ENCODE results near the gene EPYC. TPM values are rescaled to one million over a fixed set of nuclear protein-coding genes. Genes with fewer than 3 reads are reported as not detected.
"Not testable (repeated sequence)": the region's sequence is repeated elsewhere in the genome, so short reads cannot be mapped to it uniquely, and the experiment has no call there.

The EPYC gene
- total RNA-seq, 2 experiments from 2014 or later, result not detected

DNA sequence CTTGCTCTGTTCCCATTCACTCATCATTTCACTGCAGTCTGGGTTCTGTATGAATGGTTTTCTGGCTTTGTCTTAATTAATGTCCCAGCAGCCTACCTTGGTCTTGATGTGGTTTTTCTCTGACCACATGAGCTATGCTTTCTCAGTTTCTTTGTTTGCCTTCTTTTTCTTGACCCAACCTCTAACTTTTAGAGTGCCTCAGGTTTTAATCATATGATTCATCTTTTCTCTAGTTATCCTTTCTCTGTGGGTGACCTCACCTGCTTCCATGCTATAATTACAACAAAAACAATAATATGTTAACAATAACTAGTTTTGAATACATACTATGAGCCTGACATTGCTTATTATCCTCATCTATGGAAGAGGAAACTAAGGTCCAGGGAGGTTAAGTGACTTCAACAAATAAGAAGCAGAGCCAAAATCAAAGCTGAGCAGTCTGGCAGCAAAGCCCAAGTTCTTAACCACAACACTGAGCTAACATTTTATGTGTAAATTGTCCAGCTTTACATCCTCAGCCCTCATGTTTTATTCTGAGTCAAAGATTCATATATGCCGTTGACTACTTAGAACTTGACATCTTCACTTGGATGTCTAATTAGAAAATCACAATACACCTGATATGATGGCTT lies 4.7 kb upstream of the EPYC start:
- peaks cover 45% of the 10 kb centered on the region for H3K27me3 Mint-ChIP-seq
- POLR2A ChIA-PET, result no interaction called here
- H3K4me3 Mint-ChIP-seq, result no peak overlapping the region
- ATAC-seq (ENCODE audit: low read depth) (no peak), DNase-seq (no peak)
- H3K27ac Mint-ChIP-seq, result no peak overlapping the region
- H3K4me1 Mint-ChIP-seq, result peaks cover 24% of the 10 kb centered on the region
- H3K9me3 Mint-ChIP-seq, result peaks cover 4% of the 10 kb centered on the region
- H3K36me3 Mint-ChIP-seq, result peaks cover 3% of the 10 kb centered on the region

DNA sequence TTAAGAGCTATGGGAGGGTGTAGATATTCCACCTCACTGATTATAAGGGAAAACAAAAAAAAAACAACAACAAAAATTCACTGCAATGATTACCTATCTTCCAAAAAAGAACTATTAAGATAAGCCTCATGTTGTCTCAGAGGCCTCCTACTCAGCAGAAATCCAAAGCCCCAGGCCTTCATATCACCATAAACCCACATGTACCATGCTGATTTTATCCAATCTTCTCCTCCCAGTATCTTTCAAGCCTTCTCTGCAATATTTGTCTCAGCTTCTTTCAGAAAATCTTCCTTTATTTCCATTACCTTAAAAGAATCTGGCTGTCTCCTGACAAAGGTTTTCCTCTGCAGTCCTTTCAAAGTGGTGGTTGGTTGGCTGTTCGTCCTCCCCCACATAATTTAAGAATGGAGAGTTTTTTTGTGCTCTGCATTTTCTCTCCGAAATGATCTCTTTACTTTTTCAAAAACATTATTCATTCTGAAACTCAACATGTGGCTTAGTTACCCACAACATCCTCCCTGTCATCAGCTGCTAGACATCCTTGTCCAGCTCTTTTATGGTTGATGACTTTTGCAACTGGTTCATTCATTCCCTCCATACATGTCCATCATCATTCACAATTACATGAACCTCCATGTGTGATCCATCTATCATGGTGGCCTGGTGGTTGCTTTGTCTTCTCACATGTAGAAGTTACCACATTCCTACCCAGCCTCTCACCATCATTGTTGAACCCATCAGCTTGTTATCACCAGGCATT lies 2.9 kb upstream of the EPYC start:
- H3K4me1 Mint-ChIP-seq, result peaks cover 24% of the 10 kb centered on the region
- no peak for DNase-seq

DNA sequence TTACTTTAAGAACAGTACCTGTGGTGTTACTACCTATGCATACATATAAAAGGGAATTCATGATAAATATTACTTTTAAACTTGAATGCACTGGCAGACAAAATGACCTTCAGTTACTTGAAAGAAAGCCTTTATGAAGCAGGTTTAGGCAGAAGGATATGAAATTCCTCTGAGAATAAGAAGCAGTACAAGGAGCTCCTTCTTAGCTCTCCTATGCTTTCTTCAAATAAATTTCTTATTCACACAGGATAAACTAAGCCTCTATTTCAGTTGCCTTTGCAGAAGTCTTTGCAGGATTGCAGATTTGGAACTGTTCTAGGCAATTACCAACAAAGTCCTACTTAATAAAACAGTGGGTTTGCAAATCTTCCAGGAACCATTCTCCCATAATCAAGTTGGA lies 1.0 kb downstream of the EPYC start:
- DNase-seq (no peak), ATAC-seq (ENCODE audit: low read depth) (no peak)
- no peak overlapping the region for H3K4me3 Mint-ChIP-seq
- H3K27me3 Mint-ChIP-seq, result peaks cover 37% of the 10 kb centered on the region
- H3K36me3 Mint-ChIP-seq, result peaks cover 3% of the 10 kb centered on the region
- H3K27ac Mint-ChIP-seq, result no peak overlapping the region
- peaks cover 2% of the 10 kb centered on the region for H3K9me3 Mint-ChIP-seq
- peaks cover 18% of the 10 kb centered on the region for H3K4me1 Mint-ChIP-seq
- POLR2A ChIA-PET, result no interaction called here

More for the DNA sequence above, 2.9 kb upstream of the EPYC start:
- H3K4me3 Mint-ChIP-seq, result peak overlapping the region; percentile 28
- peaks cover 4% of the 10 kb centered on the region for H3K9me3 Mint-ChIP-seq
- H3K27ac Mint-ChIP-seq, result peak overlapping the region; percentile 6
- ATAC-seq (ENCODE audit: low read depth), result peak; percentile 78
- POLR2A ChIA-PET, result no interaction called here
- H3K27me3 Mint-ChIP-seq, result peaks cover 46% of the 10 kb centered on the region
- peaks cover 3% of the 10 kb centered on the region for H3K36me3 Mint-ChIP-seq

DNA sequence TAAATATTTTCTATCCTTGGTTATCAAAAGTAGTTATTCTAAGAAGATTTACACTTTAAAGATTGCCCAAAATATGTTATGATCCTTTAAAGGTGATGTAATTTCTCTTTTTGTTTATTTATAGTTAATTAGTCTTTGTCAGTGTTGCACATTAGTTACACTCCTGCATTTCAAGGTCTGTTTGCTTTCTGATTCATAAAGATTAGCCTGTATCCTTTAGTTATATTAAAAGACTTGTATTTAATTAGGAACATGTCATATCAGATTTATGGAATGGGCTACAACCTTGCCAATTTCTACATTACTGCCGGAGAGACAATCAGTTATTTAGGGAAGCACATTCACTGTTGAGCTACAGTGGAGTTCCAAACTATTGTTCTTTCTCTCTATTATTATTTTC lies 3.5 kb downstream of the EPYC start:
- Mint-ChIP-seq H3K27ac (no peak overlapping the region), H3K4me1 (no peaks in the 10 kb centered on the region), H3K27me3 (peaks cover 21% of the 10 kb centered on the region), H3K36me3 (no peaks in the 10 kb centered on the region), H3K9me3 (no peaks in the 10 kb centered on the region), H3K4me3 (no peak overlapping the region)
- POLR2A ChIA-PET, result no interaction called here
- no peak for DNase-seq
- ATAC-seq (ENCODE audit: low read depth), result no peak

DNA sequence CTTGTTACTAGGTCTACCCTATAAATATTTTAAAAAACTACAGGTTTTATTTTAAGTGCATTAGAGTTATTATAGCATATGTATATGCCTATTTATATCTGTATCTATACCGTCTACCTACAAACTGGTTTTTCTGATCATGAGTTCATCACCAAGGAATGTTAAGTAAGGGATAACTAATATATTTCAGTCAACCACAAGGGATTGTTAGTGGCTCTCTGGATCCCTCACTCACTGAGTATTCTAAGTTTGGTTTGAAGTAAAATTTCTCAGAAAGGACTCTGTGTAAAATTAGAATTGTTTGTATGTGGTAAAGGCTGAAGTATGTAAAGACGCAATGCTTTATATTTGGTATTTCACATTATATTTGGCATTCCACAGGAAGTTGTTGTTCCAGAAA lies 4.8 kb downstream of the EPYC start:
- POLR2A ChIA-PET, result no interaction called here

DNA sequence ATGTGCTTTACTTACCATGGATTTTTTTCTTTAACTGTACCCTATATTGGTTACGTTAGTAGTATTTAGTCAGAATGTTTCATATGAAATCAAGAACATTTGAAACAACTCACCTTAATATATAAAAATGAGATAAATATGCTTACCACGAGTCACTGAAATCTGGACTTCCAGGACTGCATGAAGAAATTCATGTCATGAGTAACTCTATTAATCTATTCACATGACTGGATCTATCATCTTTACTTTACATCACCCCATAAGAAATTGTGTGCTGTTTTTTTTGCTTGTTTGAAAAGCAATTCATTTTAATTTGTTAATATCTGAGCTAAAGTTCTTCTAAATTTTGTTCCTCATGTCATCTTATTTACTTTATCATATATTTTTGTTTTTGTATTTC lies 5.2 kb downstream of the EPYC start:
- POLR2A ChIA-PET, result no interaction called here
- H3K27ac Mint-ChIP-seq, result no peak overlapping the region
- no peaks in the 10 kb centered on the region for H3K4me1 Mint-ChIP-seq
- no peak for DNase-seq
- H3K36me3 Mint-ChIP-seq, result no peaks in the 10 kb centered on the region
- no peak for ATAC-seq (ENCODE audit: low read depth)
- H3K27me3 Mint-ChIP-seq, result peaks cover 19% of the 10 kb centered on the region
- H3K9me3 Mint-ChIP-seq, result no peaks in the 10 kb centered on the region
- no peak overlapping the region for H3K4me3 Mint-ChIP-seq

More for the DNA sequence above, 4.8 kb downstream of the EPYC start:
- Mint-ChIP-seq H3K36me3 (no peaks in the 10 kb centered on the region), H3K9me3 (no peaks in the 10 kb centered on the region), H3K4me1 (no peaks in the 10 kb centered on the region), H3K27me3 (peaks cover 18% of the 10 kb centered on the region), H3K27ac (no peak overlapping the region), H3K4me3 (no peak overlapping the region)
- no peak for ATAC-seq (ENCODE audit: low read depth)
- no peak for DNase-seq

DNA sequence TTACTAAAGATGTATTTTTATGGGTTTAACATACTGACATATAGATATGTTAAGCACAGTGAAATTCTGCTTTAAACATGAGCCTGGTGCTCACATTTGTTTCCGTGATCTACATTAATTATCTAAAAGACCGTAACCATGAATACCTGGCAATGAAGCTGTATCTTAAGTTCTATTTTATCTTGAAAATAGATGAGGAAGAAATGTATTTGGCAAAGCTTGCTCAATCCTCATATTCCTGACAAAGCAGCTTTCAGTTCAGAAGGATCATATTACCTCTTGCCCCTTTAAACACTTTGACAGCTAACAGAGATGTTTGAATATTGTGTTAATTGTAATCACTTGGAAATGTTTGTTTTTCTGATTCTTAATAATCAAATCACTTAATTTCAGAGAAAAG lies 9.8 kb downstream of the EPYC start:
- Mint-ChIP-seq H3K4me1 (no peaks in the 10 kb centered on the region), H3K27ac (no peak overlapping the region), H3K27me3 (peaks cover 6% of the 10 kb centered on the region), H3K9me3 (no peaks in the 10 kb centered on the region), H3K4me3 (no peak overlapping the region), H3K36me3 (no peaks in the 10 kb centered on the region)
- DNase-seq (no peak), ATAC-seq (ENCODE audit: low read depth) (no peak)
- POLR2A ChIA-PET, result no interaction called here

DNA sequence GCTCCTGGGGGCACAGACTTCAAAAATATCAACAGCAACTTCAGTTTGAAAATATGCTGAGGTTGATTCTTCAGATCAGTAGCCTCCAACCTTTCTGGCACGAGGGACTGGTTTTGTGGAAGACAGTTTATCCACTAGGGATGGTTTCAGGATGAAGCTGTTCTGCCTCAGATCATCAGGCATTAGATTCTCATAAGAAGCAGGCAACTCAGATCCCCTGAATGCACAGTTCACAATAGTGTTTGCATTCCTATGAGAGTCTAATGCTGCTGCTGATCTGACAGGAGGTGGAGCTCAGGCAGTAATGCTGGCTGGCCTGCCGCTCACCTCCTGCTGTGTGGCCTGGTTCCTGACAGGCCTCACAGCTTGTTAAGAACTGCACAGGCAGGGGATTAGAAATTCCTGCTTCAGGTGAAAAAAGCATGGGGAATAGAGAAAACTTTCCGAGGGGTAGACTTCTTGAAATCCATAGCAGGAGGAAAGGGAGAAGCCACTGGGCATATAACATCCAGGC lies 12.8 kb downstream of the EPYC start:
- Mint-ChIP-seq H3K4me1 (no peaks in the 10 kb centered on the region), H3K36me3 (no peaks in the 10 kb centered on the region), H3K27ac (no peak overlapping the region), H3K9me3 (no peaks in the 10 kb centered on the region), H3K27me3 (peaks cover 11% of the 10 kb centered on the region), H3K4me3 (no peak overlapping the region)
- ATAC-seq (ENCODE audit: low read depth) (no peak), DNase-seq (no peak)
- POLR2A ChIA-PET, result no interaction called here

DNA sequence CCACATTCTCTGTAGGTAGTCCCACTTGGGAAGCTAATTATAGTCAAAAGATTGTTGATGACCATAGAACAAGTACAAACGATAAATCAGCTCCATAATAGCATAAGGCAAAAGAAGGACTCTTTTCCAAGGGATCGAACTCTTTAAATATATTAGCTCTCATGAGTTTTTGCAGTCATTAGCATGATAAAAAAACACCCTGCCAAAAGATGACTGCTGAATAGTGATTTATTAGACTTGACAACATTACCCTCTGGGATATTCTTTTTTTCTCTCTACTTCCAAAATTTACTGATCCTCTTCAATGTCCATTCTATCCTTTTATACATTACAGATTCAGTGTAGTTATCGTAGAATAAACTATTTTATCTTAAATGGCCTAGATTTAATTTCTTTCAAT lies 14.2 kb downstream of the EPYC start:
- ATAC-seq (ENCODE audit: low read depth) (no peak), DNase-seq (no peak)
- Mint-ChIP-seq H3K4me1 (no peaks in the 10 kb centered on the region), H3K9me3 (peaks cover 1% of the 10 kb centered on the region), H3K4me3 (no peak overlapping the region), H3K27me3 (peaks cover 11% of the 10 kb centered on the region), H3K27ac (no peak overlapping the region), H3K36me3 (no peaks in the 10 kb centered on the region)
- POLR2A ChIA-PET, result no interaction called here

DNA sequence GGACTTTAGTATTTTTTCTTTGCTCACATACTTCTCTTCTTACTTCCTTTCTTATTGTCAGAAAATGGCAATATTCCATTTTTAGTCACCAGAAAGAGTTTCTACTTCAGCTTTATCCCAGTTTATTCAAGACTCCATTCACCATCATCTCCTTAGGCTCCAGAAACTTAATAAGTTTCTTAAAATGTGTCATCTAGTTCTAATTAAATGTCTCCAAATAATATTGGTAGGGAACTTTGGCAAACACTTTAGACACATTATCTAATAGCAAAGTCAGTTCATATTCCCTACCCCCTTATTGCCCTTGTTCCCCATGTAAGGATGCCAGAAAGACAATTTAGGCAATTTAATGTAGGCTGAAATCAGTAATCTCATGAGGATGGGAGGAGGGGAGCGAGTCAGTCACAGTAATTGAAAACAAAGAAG lies 15.1 kb downstream of the EPYC start:
- no peak for ATAC-seq (ENCODE audit: low read depth)
- Mint-ChIP-seq H3K9me3 (peaks cover 1% of the 10 kb centered on the region), H3K4me3 (no peak overlapping the region), H3K27ac (no peak overlapping the region), H3K36me3 (no peaks in the 10 kb centered on the region), H3K4me1 (no peaks in the 10 kb centered on the region), H3K27me3 (peaks cover 7% of the 10 kb centered on the region)
- no peak for DNase-seq
- POLR2A ChIA-PET, result no interaction called here

DNA sequence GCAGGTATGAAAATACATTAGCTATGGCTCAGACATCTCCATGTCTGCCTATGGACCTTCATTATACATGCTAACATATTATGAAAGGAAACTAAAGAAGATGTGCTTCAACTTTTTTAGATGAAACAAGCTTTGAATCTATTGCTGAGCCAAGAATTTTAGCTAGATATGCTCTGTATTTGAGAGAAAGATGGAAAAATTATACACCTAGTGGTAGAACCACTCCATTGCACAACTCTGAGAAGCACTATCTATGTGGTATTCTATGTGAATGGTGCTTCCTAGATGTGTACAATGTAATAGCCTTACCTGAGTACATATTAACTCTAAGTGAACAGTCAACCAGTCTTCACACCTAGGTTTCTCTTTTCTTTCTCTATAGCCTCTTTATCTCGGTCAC lies 17.3 kb downstream of the EPYC start:
- Mint-ChIP-seq H3K4me1 (no peaks in the 10 kb centered on the region), H3K9me3 (peaks cover 1% of the 10 kb centered on the region), H3K27ac (no peak overlapping the region), H3K27me3 (peaks cover 13% of the 10 kb centered on the region), H3K36me3 (no peaks in the 10 kb centered on the region), H3K4me3 (no peak overlapping the region)
- no peak for DNase-seq
- no peak for ATAC-seq (ENCODE audit: low read depth)
- POLR2A ChIA-PET, result no interaction called here

DNA sequence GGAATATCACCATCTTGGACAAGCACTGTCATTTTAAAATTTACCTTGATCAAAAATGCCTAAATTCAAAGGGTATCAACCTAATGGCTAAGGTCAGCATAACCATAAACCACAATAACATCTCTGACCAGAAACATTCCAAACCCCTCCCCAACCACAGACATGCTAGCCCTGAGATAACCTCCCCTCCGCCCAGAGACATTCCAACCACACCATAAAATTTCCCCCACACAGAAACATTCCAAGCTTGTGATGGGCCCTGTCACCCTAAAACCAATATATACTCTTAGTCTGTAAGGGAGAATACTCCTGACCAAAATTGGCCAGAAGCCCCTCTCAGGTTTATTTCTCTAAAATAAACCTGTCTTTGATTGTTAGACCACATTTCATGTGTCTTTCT lies 17.7 kb downstream of the EPYC start:
- ATAC-seq (ENCODE audit: low read depth) (no peak), DNase-seq (no peak)
- Mint-ChIP-seq H3K27me3 (peaks cover 12% of the 10 kb centered on the region), H3K27ac (no peak overlapping the region), H3K36me3 (no peaks in the 10 kb centered on the region), H3K4me3 (no peak overlapping the region), H3K9me3 (peaks cover 1% of the 10 kb centered on the region), H3K4me1 (no peaks in the 10 kb centered on the region)
- POLR2A ChIA-PET, result no interaction called here

DNA sequence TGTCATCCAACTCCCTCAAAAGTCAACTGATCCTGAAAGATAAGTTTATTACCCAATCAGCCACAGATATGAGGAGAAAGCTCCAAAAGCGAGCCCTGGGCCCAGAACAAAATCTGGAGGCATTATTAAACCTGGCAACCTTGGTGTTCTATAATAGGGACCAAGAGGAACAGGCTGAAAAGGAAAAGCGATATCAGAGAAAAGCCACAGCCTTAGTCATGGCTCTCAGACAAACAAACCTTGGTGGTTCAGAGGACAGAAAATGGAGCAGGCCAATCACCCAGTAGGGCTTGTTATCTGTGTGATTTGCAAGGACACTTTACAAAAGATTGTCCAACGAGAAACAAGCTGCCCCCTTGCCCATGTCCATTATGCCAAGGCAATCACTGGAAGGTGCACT lies 19.4 kb downstream of the EPYC start:
- H3K36me3 Mint-ChIP-seq; POLR2A ChIA-PET; ATAC-seq (ENCODE audit: low read depth); H3K27ac Mint-ChIP-seq; H3K4me3 Mint-ChIP-seq; H3K4me1 Mint-ChIP-seq; DNase-seq; H3K9me3 Mint-ChIP-seq: not testable (repeated sequence)
- H3K27me3 Mint-ChIP-seq, result peaks cover 15% of the 10 kb centered on the region

DNA sequence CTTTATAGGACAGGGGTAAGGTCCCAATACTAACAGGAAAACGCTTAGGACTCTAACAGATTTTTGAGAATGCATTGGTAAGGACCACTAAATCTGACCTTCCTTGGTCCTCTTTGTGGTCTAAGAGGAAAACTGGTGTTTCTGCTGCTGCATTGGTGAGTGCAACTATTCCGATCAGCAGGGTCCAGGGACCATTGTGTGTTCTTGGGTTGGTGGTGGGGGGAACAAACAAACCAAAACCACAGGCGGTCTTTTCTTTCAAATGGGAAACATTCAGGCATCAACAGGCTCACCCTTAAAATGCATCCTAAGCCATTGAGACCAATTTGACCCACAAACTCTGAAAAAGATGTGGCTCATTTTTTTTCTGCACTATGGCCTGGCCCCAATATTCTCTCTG lies 20.7 kb downstream of the EPYC start:
- DNase-seq, result no peak
- H3K4me3 Mint-ChIP-seq, result no peak overlapping the region
- H3K36me3 Mint-ChIP-seq, result no peaks in the 10 kb centered on the region
- H3K9me3 Mint-ChIP-seq, result peaks cover 1% of the 10 kb centered on the region
- peaks cover 15% of the 10 kb centered on the region for H3K27me3 Mint-ChIP-seq
- H3K4me1 Mint-ChIP-seq, result no peaks in the 10 kb centered on the region
- H3K27ac Mint-ChIP-seq, result no peak overlapping the region
- ATAC-seq (ENCODE audit: low read depth), result no peak
- POLR2A ChIA-PET, result no interaction called here

Measured in activated naive CD8-positive, alpha-beta T cell treated with anti-CD3 and anti-CD28 coated beads, Interleukin-2, amount 10 ng/mL, durations not matched to agents 7 days and 5 days (primary cell).